COLO829 (cell line): ENCODE results near the gene CX3CR1.

Source experiments
- DNase-seq: peaks from one replicate; pipeline ENCODE4 v3.0.0; 2012; ENCODE audit warnings: low spot score

Gene CX3CR1

DNA sequence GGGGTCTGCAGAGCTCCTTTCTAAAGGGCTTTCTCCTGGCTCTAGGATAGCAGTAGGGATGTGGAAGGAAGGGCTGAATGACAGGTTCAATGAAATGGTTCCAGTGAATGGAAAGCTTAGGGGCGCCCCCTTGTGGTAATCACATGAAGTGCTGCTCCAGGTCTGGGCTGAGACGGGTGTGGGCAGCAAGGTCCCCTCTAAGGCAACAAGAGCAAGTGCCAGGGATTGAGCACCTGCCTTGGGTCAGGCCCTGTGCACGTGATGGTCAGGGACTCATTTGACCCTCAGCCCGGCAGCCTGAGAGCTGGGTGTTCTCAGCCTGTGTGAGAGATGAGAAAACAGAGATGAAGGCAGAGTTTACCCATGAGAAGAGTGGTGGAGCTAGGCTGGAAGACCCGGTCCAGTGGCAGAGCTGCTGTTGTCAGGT, 12.1 kb upstream of the CX3CR1 start:
- DNase-seq, result peak; percentile 84

DNA sequence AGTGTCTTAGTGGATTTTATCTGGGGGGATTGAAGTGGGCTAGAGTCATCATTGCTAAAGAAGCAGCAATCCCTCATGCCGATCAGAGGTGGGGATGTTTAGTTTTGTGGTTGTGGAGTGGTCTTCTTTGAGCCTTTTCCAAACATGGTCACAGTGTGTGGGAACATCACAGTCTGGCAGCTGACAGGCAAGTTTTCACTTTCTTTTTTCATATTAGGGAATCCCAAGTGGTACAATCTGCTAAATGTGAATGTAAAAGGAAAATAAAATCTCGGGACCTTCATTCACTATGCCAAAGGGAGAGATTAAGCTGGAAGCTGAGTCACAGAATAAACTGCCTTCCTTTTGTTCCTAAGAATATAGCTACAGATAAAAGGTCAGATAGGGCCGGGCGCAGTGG, 10.4 kb upstream of the CX3CR1 start:
- no peak for DNase-seq

- no peak for DNase-seq
Observed at GRCh38 chr3:39289107-39289506, 9.3 kb upstream of the CX3CR1 start.

- DNase-seq, result peak; percentile 92
Observed at GRCh38 chr3:39288300-39288808, 8.5 kb upstream of the CX3CR1 start.

DNA sequence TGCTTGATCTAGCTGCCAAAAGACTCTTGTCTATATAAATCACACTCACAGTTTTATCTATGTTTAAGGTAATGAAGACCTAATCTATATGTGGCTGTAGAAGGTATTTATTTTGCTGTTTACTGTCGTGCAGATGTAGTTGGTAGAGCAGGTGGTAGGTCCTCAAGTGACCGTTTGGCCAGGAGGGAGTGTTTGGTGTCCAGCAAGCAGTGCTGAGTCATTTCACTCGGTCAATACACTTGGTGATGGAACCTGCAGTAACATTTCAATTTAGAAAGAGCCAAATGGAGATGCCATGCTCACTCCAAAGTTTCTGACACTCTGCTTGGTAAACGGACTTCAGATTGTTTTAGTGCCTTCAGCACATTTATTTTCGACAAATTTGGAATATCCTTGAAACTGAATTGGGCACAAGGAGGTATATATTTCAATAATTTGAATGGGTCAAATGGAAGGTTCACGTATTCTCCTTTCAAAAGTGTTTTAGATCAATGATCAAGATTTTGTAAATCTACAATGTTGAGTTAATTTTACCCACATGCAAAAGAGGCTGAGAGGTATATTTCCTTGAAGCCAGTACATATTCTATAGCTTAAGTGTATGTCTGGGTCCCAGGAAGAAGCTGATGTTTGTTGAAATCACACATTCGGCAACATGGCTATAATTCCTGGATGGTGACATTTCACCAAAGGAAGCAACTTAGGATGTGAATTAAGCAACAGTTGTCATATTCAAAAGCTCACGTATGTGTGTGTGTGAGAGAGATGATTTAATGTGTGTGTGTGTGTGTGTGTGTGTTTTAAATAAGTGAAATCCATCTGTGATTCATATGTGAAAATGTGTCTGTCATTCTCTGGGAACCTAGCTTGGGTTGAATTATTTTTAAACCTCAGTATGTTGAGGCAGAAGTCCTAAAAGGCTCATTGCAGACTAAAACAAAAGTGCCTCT, 7.7 kb upstream of the CX3CR1 start:
- DNase-seq, result no peak

DNA sequence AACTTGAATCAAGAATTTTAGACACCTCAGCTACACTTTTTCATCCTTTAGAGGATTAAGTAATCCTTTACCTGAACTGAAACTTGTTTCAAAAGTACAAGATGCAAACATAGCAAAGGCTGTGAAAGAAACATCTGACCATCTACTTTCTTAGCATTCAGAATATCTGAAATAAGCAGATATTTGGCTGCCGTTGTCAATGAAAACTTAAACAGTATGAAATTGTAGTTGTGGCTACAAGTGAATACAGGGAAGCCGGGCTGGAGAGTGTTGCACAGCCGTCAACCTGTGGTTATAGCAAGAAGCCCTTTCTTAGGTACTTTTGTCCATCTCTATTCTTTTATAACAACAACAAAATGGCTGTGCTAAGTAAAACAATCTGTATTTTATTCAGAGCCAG, 6.9 kb upstream of the CX3CR1 start:
- no peak for DNase-seq

GRCh38 chr3:39285332-39285731, 5.5 kb upstream of the CX3CR1 start:
- no peak for DNase-seq

DNA sequence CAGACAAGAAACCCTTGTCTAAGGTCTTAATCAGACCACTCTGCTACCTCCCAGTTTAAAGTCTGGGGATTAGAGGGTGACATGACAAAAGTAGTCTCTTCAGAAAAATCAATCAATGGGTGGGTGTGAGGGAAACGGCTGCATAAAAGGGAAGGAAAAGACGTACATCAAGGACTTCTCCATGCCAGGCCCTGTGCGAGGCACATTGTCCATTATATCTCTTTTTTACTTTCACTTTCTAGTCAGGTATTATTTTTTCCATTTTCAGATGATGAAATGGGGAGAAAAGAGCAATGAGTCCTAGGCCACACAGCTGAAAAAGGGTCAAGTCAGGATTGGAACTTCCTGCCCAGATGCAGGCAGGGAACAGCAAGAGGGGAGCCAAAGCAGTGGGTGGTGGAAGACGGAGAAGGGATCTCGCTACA, 4.6 kb upstream of the CX3CR1 start:
- no peak for DNase-seq

DNA sequence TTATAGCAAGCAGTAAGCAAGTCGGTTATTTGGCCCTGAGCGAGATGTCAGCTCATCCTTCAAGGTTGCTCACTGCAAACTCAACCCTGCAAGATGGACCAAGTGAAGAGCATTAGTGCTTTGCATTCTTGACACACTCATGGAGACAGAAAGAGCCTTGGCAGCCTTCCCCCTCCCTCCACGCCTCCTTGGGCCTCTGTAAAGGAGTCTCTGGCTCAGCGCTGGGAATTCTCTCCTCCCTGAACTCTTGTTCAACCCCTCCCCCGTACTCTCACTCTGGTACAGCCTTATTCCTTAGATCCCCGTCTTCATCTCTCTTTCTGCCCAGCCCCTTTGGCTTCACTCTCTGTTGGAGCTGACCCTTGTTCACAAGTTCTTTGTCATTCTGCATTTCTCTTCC, 2.2 kb upstream of the CX3CR1 start:
- DNase-seq, result no peak

DNA sequence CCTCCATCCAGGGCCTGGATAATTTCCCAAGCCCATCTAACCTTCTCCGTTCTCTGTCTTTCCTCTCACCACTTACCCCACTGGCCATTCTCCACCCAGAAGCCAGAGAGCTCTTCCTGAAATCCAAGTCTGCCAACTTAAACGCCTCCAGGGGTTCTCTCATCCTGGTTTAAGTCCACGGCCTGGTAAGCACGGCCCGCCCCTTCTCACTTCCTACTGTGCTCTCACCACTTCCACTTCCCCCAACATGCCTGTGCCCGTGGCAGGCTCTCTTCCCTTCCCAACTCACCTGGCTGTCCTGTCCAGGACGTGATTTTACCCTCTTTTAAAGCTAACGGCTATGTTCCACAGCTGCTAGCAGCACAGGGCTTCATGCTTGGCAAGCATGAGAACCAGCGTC, 1.7 kb upstream of the CX3CR1 start:
- DNase-seq, result no peak

GRCh38 chr3:39280571-39280970, 735 bp upstream of the CX3CR1 start:
- no peak for DNase-seq

DNA sequence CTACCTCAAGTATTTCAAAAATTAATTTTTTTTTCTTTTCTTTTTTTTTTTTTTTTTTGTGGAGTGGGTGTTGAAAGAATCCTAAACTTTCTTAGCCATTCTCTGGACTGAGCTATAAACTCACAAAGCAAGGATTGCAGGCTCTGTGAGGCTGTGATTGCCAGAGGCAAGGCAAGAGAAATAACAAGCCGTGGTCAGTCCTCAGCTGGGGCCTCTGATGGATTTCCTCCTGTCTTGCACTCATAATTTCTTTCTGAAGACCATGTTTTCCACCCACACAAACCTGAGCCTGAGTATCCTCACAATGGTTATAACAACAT, 1.3 kb downstream of the CX3CR1 start:
- DNase-seq, result no peak

DNA sequence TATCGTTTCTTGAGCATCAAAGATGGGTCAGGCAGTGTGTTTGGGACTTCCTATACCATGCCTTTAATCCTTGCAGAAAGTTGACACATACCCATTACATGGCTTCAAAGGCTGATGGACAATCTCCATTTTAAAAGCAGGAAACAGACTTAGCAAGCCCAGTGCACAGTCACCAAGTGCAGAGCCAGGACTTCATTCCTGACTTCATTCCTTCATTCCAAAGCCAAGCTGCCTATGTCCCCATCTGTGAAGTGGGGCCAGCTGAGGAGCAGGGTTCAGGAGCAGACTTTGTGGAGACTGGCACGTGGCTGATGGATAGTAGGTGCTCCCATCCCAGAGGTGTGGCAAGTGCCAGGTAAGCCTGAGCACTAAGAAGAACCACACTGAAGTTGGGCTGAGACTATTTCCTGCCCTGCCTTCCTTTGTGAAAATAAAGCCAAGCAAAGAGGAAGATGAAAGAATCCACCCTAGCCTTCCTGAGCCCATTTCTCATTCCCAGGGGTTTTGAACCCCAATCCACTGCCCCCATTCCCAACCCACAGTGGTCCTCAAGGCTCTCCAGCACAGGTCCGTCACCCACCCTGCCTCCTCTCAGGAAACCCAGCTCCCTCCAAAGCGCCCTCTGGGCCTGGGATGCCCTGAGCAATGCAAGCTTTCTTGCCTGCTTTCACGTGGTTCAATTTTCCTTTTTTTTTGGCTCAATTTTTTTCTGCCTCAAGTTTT, 1.8 kb downstream of the CX3CR1 start:
- DNase-seq, result no peak

DNA sequence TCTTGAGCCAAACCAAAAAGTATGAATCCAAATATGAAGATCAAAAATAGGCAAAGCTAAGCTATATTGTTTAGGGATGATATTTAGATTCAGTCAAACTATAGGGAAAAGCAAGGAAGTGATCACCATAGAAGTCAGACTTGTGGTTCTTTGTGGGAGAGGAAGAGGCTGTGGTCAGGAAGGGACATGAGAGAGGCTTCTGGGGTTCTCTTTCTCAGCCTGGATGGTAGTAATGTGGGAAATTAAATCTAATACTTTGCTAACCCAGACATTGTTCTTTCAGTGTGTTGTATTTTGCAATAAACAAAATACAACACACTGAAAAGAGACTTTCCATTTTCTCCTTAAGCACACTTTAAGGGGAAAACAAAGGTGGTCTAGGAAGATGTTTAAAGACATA, 3.1 kb downstream of the CX3CR1 start:
- no peak for DNase-seq

GRCh38 chr3:39275963-39276593, 3.8 kb downstream of the CX3CR1 start:
- no peak for DNase-seq

DNA sequence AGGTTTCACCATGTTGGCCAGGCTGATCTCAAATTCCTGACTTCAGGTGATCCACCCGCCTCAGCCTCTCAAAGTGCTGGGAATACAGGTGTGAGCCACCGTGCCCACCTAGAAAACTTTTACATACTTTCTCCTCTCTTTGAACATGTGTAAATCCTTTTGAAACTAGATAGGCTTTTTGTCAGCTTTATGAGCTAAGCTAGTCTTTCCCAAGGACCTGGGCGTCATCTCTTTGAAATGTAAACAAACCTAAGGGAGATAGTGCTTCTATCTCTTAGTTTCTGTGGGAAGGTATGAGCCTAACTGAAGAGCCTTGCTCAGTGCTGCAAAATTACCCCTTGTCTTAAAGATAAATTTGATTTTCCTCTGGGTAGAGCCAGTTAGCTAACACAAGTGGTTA, 4.8 kb downstream of the CX3CR1 start:
- DNase-seq, result no peak

DNA sequence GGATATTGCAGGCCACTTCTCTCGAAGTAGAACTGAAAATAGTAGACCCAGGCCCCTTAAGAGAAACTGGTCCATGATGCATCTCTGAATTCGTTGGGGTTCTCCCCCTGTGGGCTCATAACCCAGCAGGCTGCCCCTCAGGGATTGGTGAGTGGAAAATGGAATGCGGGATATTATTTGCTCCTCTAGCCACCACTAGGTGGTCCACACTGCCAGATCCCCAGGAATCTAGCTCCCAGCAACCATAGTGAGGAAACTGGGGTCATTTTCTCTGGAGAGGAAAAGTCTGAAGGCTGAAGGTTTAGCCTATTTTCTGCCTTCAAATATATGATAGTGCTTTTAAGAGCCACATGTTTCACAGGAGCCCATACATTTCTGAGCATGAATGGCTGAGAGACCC, 6.7 kb downstream of the CX3CR1 start:
- DNase-seq, result no peak

GRCh38 chr3:39272191-39272590, 7.6 kb downstream of the CX3CR1 start:
- DNase-seq, result no peak

DNA sequence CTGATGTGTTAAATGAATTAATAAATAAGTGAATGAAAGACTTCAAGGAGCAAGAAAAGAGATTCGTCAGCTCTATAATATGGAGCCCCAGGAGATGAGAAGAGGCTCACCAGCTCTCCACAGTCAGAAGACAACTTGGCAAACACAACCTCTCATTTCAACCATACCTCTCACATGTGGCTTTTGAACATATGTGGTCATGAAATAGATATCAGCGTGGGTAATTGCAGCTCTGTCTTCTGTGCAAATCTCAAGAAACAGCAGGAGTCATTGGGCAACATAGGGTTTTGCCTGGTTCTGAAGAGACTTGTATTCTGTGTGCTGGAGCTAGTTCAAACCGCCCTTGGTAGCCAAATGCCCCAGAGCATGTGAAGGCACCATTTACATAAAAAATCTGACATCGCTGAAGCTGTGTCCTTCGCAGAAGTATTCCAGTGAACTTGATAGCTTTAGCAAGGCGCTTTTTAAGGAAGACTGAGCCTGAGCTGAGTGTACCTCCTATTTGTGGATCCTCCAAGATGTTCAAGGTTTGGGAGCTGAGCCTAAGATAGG, 8.4 kb downstream of the CX3CR1 start:
- no peak for DNase-seq

DNA sequence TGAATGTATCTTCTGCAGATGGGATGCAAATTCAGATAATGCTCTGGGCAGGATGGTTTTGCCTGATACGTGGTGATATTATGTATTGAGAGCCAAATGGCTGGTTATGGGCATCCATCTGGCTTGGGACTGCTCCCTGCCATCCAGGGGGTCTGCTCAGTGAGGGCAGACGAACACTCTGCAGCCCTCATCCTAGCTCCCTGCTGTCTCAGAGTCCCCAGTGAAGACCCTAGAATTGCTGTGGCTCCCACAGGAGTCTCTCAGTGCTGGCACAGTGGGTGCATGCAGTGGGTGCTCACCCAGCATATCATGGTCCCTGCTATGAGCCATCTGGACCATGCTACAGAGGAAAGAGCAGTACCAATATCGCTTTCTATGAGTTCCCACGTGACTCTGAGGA, 10.3 kb downstream of the CX3CR1 start:
- no peak for DNase-seq

DNA sequence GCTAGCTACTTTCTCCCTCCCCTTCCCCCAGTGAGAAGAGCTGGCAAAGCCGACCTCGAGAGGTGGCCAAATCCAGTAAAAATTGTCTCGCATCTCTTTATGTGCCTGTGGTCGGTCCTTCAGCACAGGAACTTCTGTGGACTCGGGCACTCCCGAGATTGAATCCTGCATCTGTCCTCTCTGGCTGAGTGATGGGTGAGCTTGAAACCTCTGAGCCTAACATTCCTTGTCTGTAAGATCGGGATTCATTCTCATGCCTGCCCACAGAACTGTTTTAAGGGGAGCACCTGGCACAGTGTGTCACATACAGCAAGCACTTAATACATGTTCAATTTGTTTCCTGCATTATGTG, 11.3 kb downstream of the CX3CR1 start:
- no peak for DNase-seq
